Stromal cell of bone marrow (primary cell): ENCODE measurements around the gene ITPRIP.

Experiments
- DNase-seq: peaks from one replicate; pipeline ENCODE4 v3.0.0-alpha.2; 2012; ENCODE audit warnings: low read depth

Gene ITPRIP

DNA sequence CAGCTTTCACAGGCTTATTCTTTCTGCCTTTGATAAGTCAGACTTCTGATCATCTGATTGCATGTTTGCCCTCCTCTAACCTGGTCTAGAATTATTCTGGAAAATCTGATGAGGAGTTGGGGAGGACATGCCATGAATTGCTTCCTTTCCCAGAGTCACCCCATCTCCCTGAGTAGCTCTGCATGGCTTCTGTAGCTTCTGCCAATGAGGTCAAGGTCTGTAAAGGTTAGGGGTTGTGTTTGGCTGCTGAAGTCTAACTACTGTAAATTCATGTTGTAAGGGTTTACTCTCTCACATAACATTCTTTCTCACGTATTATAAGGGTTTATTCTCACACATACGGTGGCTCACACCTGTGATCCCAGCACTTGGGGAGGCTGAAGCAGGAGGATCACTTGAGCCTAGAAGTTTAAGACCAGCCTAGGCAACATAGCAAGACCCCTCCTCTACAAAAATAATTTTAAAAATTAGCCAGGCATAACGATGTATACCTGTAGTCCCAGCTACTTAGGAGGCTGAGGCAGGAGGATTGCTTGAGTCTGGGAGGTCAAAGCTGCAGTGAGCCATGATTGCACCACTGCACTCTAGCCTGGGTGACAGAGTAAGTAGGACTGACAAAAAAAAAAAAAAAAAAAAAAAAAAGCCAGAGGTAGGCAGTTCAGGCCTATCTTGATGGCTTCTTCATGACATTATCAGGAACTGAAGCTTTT lies 58.6 kb downstream of the ITPRIP start:
- no peak for DNase-seq

DNA sequence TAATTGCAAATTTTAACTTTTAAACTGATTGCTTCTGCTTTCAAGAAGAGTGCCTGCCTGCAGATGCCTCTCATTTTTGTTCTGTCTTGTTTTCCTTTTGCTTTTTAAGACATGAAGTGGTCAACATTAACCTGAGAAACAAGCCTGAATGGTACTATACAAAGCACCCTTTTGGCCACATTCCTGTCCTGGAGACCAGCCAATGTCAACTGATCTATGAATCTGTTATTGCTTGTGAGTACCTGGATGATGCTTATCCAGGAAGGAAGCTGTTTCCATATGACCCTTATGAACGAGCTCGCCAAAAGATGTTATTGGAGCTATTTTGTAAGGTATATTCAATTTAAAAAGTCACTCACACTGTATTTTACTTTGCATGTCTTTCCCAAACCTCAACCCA lies 60.5 kb downstream of the ITPRIP start:
- no peak for DNase-seq

- DNase-seq, result no peak
Measured at GRCh38 chr10:104276192-104276591, 62.1 kb downstream of the ITPRIP start.

DNA sequence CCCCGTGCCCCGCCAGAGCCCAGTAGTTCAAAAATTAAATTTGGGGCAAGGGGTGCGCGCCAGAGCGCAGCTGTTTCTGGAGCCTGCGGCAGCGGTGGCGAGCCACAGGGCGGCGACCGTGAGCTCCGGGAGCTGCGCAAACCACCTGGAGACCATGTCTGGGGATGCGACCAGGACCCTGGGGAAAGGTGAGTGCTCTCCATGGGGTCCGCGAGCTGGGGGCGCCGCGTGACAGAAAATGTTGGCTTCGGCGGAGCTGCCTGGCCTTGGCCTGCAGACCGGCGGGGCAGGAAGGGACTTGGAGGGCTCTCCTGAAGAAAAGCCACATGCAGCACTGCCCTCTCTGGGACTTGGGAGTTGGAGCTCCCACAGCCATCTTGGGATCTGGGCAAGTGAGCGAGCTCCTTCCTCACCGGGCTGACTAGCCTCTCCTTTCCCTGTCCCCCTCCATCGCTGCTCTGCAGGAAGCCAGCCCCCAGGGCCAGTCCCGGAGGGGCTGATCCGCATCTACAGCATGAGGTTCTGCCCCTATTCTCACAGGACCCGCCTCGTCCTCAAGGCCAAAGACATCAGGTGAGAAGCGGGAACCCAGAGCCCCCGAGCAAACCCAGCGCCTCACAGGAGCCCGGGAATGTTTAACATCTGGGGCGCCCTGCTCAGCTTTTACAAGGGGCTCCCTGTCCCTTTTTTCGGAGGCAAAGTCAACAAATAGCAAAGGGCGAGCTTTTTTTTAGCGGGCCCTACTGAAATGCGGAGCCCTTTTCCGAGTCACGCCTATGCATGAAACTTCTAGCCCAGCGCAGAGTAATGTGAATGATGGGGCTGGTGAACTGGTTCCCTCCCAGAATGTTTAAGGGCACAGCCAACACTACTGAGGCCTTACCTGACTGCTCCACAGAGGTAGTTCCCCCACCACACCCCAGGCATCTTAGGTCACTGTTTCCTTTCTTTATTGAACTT lies 63.2 kb downstream of the ITPRIP start:
- no peak for DNase-seq

- DNase-seq, result no peak
Measured at GRCh38 chr10:104273899-104274575, 64.2 kb downstream of the ITPRIP start.

GRCh38 chr10:104273286-104273685 lies 65.0 kb downstream of the ITPRIP start:
- no peak for DNase-seq

DNA sequence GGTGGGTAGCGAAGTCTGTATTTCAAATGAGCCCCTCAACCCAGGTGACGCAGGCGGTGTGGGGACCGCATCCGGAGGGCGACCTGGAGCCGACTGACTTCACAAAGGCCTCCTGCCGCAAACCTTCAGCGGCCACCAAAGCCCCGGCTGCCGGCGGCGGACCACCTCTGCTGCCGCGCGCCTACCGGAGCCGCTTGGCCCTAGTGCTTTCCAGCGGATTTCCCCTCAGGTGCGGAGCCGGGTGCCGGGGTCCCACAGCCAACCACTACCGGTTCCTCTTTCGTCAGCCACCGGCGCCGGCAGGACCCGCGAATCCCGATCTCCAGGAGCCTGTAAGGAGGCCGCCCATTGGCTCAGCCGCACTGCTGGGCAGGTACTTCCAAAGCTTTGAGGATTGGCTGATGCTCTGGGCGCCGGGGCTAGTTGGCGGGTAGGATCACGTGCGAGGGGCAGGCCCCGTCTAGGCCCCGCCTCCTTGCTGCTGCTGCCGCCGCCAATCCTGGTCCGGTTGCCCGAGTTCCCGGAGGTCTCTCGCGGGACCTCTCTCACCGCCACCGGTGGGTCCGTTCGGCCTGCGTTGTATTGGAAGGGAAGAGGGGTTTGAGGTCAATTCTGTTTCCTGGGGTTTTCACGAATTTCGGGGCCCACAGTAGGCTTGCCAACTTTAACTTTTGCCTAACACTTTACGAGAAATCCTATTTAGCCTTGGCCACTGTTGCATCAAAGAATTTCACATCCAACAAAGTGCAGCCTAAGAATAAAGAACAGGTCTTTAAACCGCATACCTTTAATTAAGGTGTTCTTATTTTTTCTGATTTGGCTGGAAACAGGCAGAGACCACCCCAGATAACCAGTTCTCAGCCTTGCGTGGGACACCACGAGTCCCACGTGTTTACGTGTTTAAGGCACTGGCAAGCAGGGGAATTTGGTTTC lies 69.3 kb downstream of the ITPRIP start, which contains the start of gene GSTO2:
Gene GSTO2 (plus strand): TSS at position 472 of the 933 bp plus-strand sequence. CDS start 5,732 bp downstream, outside the sequence.
- peak; percentile 94 for DNase-seq

DNA sequence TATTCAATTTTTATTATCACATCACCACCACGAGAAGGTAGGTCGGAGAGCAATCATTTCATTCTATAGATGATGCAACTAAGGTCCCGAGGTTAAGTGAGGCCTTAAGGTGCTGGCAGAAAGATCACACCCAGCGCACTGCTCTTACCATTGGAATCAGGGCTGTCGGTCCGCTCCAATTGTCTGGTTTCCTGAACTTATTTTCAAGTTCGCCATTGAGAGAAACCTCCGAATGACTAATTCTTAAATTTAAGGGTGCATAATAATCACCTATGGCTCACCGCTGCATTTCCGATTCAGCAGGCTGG lies 69.9 kb downstream of the ITPRIP start:
- no peak for DNase-seq

DNA sequence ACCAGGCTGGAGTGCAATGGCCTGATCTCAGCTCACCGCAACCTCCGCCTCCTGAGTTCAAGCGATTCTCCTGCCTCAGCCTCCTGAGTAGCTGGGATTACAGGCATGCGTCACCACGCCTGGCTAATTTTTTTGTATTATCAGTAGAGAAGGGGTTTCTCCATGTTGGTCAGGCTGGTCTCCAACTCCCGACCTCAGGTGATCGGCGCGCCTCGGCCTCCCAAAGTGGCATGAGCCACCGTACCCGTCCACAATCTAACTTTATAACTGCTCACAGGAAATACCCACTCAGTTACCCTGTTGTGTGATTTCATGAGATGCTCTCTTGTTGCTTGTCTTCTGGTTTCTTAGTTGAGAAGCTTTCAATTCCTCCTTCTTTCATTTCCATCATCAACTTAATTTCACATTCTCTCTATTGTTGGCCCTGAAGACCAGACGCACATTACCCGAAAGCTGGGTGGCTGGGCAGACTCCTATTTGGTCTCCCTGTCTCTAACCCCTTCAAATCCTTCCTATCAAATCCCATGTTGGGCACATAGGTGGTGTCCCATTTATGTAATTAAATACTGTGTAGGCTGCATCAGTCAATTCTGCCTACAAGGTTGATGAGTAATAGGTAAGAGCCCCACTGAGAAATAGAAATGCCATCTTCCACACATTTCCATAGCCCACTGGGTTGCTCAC lies 70.4 kb downstream of the ITPRIP start:
- no peak for DNase-seq

GRCh38 chr10:104264783-104265182 lies 73.5 kb downstream of the ITPRIP start:
- DNase-seq, result no peak

DNA sequence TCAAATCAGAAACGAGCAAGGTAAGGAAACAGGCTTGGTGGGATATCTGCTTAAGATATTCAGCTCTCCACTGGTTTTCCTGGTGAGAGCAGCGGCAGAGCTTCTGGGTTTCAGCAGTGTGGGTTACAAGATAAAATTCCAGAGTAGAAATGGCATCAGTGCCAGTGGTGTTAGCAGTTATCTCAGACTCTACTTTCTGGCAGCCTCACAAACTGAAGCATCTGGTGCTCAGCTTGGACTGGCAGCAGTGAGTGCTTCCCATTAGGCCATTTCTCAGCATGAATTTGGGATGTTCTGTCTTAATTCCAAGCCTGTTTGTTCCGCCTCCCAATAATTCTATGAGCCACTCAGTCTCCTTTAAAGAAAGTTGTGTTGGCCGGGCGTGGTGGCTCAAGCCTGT lies 76.2 kb downstream of the ITPRIP start:
- no peak for DNase-seq

DNA sequence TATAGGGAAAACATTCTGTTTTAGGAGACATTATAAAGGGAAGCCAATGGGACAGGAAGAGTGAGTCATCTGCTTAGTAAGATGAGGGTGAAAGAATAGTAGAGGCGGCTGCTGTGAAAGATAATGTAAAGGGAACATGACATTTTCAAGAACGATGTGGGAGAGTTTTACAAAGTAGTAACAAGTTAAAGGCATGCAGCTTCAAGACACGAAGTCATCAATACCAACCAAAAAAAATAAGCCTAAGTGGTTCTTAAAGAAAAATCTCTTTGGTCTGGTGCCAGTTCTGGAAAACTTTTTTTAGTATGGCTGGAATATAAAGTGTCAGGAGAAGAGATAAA lies 77.5 kb downstream of the ITPRIP start:
- no peak for DNase-seq

DNA sequence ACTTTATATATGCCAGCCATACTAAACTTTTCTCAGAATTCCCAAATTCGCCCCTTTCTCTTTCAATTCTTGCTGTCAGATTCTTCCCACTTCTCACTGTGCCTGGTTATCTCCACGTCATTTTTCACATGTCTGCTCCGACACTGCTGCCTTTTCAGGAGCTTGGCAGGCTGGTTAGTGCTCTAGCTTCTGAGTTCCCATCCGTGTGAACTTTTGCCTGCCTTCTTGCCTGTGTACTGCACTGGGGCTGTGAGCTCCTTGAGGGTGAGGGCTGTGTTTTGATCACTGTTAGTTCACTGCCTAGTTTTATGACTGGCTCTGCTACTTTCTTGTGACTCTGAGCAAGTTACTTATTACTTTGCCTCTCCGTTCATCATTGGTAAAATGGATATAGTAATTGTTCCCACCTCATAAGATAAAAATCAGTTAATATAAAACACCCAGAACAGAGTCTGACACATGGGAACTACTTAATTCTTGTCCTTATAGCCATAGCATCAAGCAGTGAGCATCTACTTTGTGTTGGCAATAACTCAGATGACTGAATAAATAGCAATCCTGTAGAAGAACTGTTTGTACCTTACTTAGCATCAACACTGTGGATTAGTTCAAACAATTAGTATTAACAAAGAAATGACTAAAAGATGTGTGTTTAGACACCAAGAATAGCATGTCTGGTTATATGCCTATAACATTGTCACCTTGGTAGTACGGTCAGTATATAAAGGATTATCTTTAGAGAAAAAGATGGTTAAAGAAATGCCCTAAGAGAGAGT lies 78.1 kb downstream of the ITPRIP start:
- DNase-seq, result no peak
